Hepatocyte (in vitro differentiated cells): ENCODE measurements around the gene SPINK13.

ENCODE experiments used
- CTCF ChIP-seq: fragments of 200-600 bp; sonication (generic); IDR thresholded peaks from 2 replicates; pipeline ENCODE4 v1.5.1; 2016; ENCODE audit warnings: antibody characterized with exemption, mild to moderate bottlenecking; ENCODE audit not compliant: poor library complexity
- EZH2 ChIP-seq: fragments of 200-600 bp; sonication (generic); IDR thresholded peaks from 2 replicates; pipeline ENCODE4 v1.6.1; 2016; ENCODE audit warnings: antibody characterized with exemption, mild to moderate bottlenecking, borderline replicate concordance
- EZH2phosphoT487 ChIP-seq: fragments of 200-600 bp; sonication (generic); IDR thresholded peaks from one replicate; pipeline ENCODE4 v1.6.1; 2018; ENCODE audit warnings: antibody characterized with exemption, mild to moderate bottlenecking, low read depth, moderate library complexity; ENCODE audit not compliant: unreplicated experiment, severe bottlenecking

GRCh38 chr5:148333262-148333849 is 64.8 kb downstream of the SPINK13 start:
- TF ChIP-seq CTCF = no peak
- no peak for TF ChIP-seq EZH2phosphoT487
- TF ChIP-seq EZH2 = no peak
